NCI-H146 treated with DMSO at 0.1 percent for 48 hours (cell line): ENCODE measurements around the gene RBM22.
"Not testable (repeated sequence)": the region's sequence is repeated elsewhere in the genome, so short reads cannot be mapped to it uniquely, and the experiment has no call there.

ENCODE experiments used
- DNase-seq: peaks from one replicate; lab custom pipeline; 2025; ENCODE audit not compliant: unreplicated experiment; lab: John Stamatoyannopoulos, UW

RBM22 gene

GRCh38 chr5:150700594-150701377, at the start of gene RBM22:
TSS of gene RBM22 (minus strand) at chr5:150701062. CDS start at chr5:150700985, 77 bp downstream.
- peak; percentile 65 for DNase-seq

GRCh38 chr5:150750469-150750868, 49.6 kb upstream of the RBM22 start:
- no peak for DNase-seq

GRCh38 chr5:150743142-150743488, 42.3 kb upstream of the RBM22 start:
- not testable (repeated sequence) for DNase-seq

GRCh38 chr5:150742455-150743141, 41.7 kb upstream of the RBM22 start:
- not testable (repeated sequence) for DNase-seq

GRCh38 chr5:150740992-150741391, 40.1 kb upstream of the RBM22 start:
- no peak for DNase-seq

- DNase-seq = no peak
Observed at GRCh38 chr5:150738862-150739261, 38.0 kb upstream of the RBM22 start.

GRCh38 chr5:150734579-150735384, 33.9 kb upstream of the RBM22 start:
- DNase-seq = no peak

- DNase-seq = no peak
Observed at GRCh38 chr5:150731669-150732242, 30.9 kb upstream of the RBM22 start.

- DNase-seq = no peak
Observed at GRCh38 chr5:150729859-150730258, 29.0 kb upstream of the RBM22 start.

GRCh38 chr5:150723845-150724244, 23.0 kb upstream of the RBM22 start:
- no peak for DNase-seq

GRCh38 chr5:150710165-150710564, 9.3 kb upstream of the RBM22 start:
- no peak for DNase-seq

GRCh38 chr5:150706776-150707390, 6.0 kb upstream of the RBM22 start:
- no peak for DNase-seq

GRCh38 chr5:150703762-150704161, 2.9 kb upstream of the RBM22 start:
- no peak for DNase-seq

GRCh38 chr5:150700246-150700593, 642 bp downstream of the RBM22 start:
- no peak for DNase-seq

GRCh38 chr5:150694612-150695011, 6.2 kb downstream of the RBM22 start:
- no peak for DNase-seq

GRCh38 chr5:150692276-150692675, 8.6 kb downstream of the RBM22 start:
- no peak for DNase-seq

- DNase-seq = no peak
Observed at GRCh38 chr5:150690760-150691159, 10.1 kb downstream of the RBM22 start.

- DNase-seq = no peak
Observed at GRCh38 chr5:150689120-150689519, 11.7 kb downstream of the RBM22 start.

GRCh38 chr5:150676578-150676977, 24.3 kb downstream of the RBM22 start:
- no peak for DNase-seq

- DNase-seq = no peak
Observed at GRCh38 chr5:150675069-150675468, 25.8 kb downstream of the RBM22 start.

- no peak for DNase-seq
Observed at GRCh38 chr5:150674341-150674821, 26.5 kb downstream of the RBM22 start.
